Activated T-helper 2 cell treated with anti-CD3 and anti-CD28 coated beads, Interferon-gamma antibody, Interleukin-2, Interleukin-4, amounts not matched to agents 10 μg/mL and 5 μg/mL and 100 μg/mL, durations not matched to agents 14 hours and 24 hours and 36 hours (primary cell): ENCODE measurements around the gene PIGU. TPM values are rescaled to one million over a fixed set of nuclear protein-coding genes. Genes with fewer than 3 reads are reported as not detected.
"Not testable (repeated sequence)": the region's sequence is repeated elsewhere in the genome, so short reads cannot be mapped to it uniquely, and the experiment has no call there.

ENCODE experiments used
- DNase-seq: peaks from one replicate; pipeline ENCODE4 v3.0.0; 2021; ENCODE audit warnings: low spot score
- H3K27ac Mint-ChIP-seq: one replicate; pipeline ENCODE4 v1.8.0; 2021; ENCODE audit warnings: mixed read lengths
- H3K27me3 Mint-ChIP-seq: one replicate; pipeline ENCODE4 v1.8.0; 2021; ENCODE audit warnings: low read depth, mixed read lengths
- H3K36me3 Mint-ChIP-seq: one replicate; pipeline ENCODE4 v1.8.0; 2021; ENCODE audit warnings: low read depth, mixed read lengths
- H3K4me1 Mint-ChIP-seq: one replicate; pipeline ENCODE4 v1.8.0; 2021; ENCODE audit warnings: low read depth, mixed read lengths
- H3K4me3 Mint-ChIP-seq: one replicate; pipeline ENCODE4 v1.8.0; 2021; ENCODE audit warnings: low read depth, mild to moderate bottlenecking, moderate library complexity, mixed read lengths
- H3K9me3 Mint-ChIP-seq: one replicate; pipeline ENCODE4 v1.8.0; 2021; ENCODE audit warnings: mixed read lengths
- intact Hi-C: fragments of 100-400 bp; cut with micrococcal nuclease; formaldehyde crosslinking; loops from one replicate; pipeline ENCODE4 v1.15.1; 2023
- total RNA-seq: library from RNA; stranded (reverse); gene quantifications from 2 replicates; pipeline ENCODE4 v1.2.3, GENCODE V29; 2022

PIGU gene
- total RNA-seq, 1 donor from 2014 or later = 24.9 TPM

- DNase-seq = no peak
- no peak overlapping the region for H3K4me3 Mint-ChIP-seq
- intact Hi-C loops = no loop called here
- H3K9me3 Mint-ChIP-seq = no peaks in the 10 kb centered on the region
- H3K27ac Mint-ChIP-seq = no peak overlapping the region
- H3K36me3 Mint-ChIP-seq = peaks cover 49% of the 10 kb centered on the region
- no peaks in the 10 kb centered on the region for H3K27me3 Mint-ChIP-seq
- peaks cover 24% of the 10 kb centered on the region for H3K4me1 Mint-ChIP-seq
Measured at GRCh38 chr20:34621383-34622367, 55.2 kb downstream of the PIGU start.

GRCh38 chr20:34621036-34621343 is 55.9 kb downstream of the PIGU start:
- Mint-ChIP-seq H3K27ac (peak overlapping the region; percentile 2), H3K4me1 (peaks cover 24% of the 10 kb centered on the region), H3K4me3 (no peak overlapping the region), H3K36me3 (peaks cover 49% of the 10 kb centered on the region), H3K27me3 (no peaks in the 10 kb centered on the region), H3K9me3 (no peaks in the 10 kb centered on the region)
- intact Hi-C loops = no loop called here
- no peak for DNase-seq

- Mint-ChIP-seq H3K4me3 (no peak overlapping the region), H3K36me3 (peaks cover 51% of the 10 kb centered on the region), H3K27ac (no peak overlapping the region), H3K27me3 (no peaks in the 10 kb centered on the region), H3K4me1 (peaks cover 26% of the 10 kb centered on the region), H3K9me3 (no peaks in the 10 kb centered on the region)
- intact Hi-C loops = no loop called here
- no peak for DNase-seq
Measured at GRCh38 chr20:34618676-34619075, 58.2 kb downstream of the PIGU start.

- H3K27me3 Mint-ChIP-seq, DNase-seq, H3K9me3 Mint-ChIP-seq, intact Hi-C loops, H3K27ac Mint-ChIP-seq, H3K4me3 Mint-ChIP-seq: not testable (repeated sequence)
- Mint-ChIP-seq H3K4me1 (peaks cover 23% of the 10 kb centered on the region), H3K36me3 (peaks cover 50% of the 10 kb centered on the region)
Measured at GRCh38 chr20:34616913-34617312, 60.0 kb downstream of the PIGU start.

GRCh38 chr20:34615477-34615876 is 61.4 kb downstream of the PIGU start:
- no peaks in the 10 kb centered on the region for H3K27me3 Mint-ChIP-seq
- peaks cover 12% of the 10 kb centered on the region for H3K4me1 Mint-ChIP-seq
- DNase-seq = no peak
- intact Hi-C loops = no loop called here
- no peak overlapping the region for H3K4me3 Mint-ChIP-seq
- peaks cover 38% of the 10 kb centered on the region for H3K36me3 Mint-ChIP-seq
- no peak overlapping the region for H3K27ac Mint-ChIP-seq
- H3K9me3 Mint-ChIP-seq = no peaks in the 10 kb centered on the region

- not testable (repeated sequence) for H3K9me3 Mint-ChIP-seq
Measured at GRCh38 chr20:34611976-34612375, 64.9 kb downstream of the PIGU start.

GRCh38 chr20:34607066-34607465 is 69.8 kb downstream of the PIGU start:
- Mint-ChIP-seq H3K4me3 (no peak overlapping the region), H3K27ac (no peak overlapping the region), H3K27me3 (no peaks in the 10 kb centered on the region), H3K4me1 (no peaks in the 10 kb centered on the region), H3K36me3 (peaks cover 1% of the 10 kb centered on the region), H3K9me3 (no peaks in the 10 kb centered on the region)
- no peak for DNase-seq
- intact Hi-C loops = no loop called here

More at GRCh38 chr20:34611976-34612375, 64.9 kb downstream of the PIGU start:
- H3K36me3 Mint-ChIP-seq = peaks cover 15% of the 10 kb centered on the region
- H3K4me3 Mint-ChIP-seq, H3K27me3 Mint-ChIP-seq, H3K27ac Mint-ChIP-seq, DNase-seq, H3K4me1 Mint-ChIP-seq, intact Hi-C loops: not testable (repeated sequence)

GRCh38 chr20:34604980-34605788 is 71.7 kb downstream of the PIGU start:
- Mint-ChIP-seq H3K27ac (no peak overlapping the region), H3K4me3 (no peak overlapping the region), H3K9me3 (no peaks in the 10 kb centered on the region), H3K4me1 (peaks cover 4% of the 10 kb centered on the region), H3K27me3 (no peaks in the 10 kb centered on the region), H3K36me3 (no peaks in the 10 kb centered on the region)
- DNase-seq = no peak
- intact Hi-C loops = no loop called here

- Mint-ChIP-seq H3K27ac (no peak overlapping the region), H3K36me3 (no peaks in the 10 kb centered on the region), H3K27me3 (no peaks in the 10 kb centered on the region), H3K9me3 (no peaks in the 10 kb centered on the region), H3K4me3 (no peak overlapping the region), H3K4me1 (peaks cover 4% of the 10 kb centered on the region)
- DNase-seq = no peak
- intact Hi-C loops = no loop called here
Measured at GRCh38 chr20:34600892-34601653, 75.8 kb downstream of the PIGU start.

GRCh38 chr20:34595377-34596184 is 81.3 kb downstream of the PIGU start:
- H3K4me1 Mint-ChIP-seq = no peaks in the 10 kb centered on the region
- H3K36me3 Mint-ChIP-seq = no peaks in the 10 kb centered on the region
- no peaks in the 10 kb centered on the region for H3K9me3 Mint-ChIP-seq
- intact Hi-C loops = no loop called here
- H3K27me3 Mint-ChIP-seq = no peaks in the 10 kb centered on the region
- no peak overlapping the region for H3K4me3 Mint-ChIP-seq
- no peak for DNase-seq
- no peak overlapping the region for H3K27ac Mint-ChIP-seq

- no peak for DNase-seq
- Mint-ChIP-seq H3K4me1 (peaks cover 6% of the 10 kb centered on the region), H3K27ac (no peak overlapping the region), H3K36me3 (peaks cover 11% of the 10 kb centered on the region), H3K9me3 (no peaks in the 10 kb centered on the region), H3K27me3 (no peaks in the 10 kb centered on the region), H3K4me3 (no peak overlapping the region)
- intact Hi-C loops = no loop called here
Measured at GRCh38 chr20:34586488-34587163, 90.3 kb downstream of the PIGU start.
